ENCODE results near the gene SLC27A4.

Gene SLC27A4

DNA sequence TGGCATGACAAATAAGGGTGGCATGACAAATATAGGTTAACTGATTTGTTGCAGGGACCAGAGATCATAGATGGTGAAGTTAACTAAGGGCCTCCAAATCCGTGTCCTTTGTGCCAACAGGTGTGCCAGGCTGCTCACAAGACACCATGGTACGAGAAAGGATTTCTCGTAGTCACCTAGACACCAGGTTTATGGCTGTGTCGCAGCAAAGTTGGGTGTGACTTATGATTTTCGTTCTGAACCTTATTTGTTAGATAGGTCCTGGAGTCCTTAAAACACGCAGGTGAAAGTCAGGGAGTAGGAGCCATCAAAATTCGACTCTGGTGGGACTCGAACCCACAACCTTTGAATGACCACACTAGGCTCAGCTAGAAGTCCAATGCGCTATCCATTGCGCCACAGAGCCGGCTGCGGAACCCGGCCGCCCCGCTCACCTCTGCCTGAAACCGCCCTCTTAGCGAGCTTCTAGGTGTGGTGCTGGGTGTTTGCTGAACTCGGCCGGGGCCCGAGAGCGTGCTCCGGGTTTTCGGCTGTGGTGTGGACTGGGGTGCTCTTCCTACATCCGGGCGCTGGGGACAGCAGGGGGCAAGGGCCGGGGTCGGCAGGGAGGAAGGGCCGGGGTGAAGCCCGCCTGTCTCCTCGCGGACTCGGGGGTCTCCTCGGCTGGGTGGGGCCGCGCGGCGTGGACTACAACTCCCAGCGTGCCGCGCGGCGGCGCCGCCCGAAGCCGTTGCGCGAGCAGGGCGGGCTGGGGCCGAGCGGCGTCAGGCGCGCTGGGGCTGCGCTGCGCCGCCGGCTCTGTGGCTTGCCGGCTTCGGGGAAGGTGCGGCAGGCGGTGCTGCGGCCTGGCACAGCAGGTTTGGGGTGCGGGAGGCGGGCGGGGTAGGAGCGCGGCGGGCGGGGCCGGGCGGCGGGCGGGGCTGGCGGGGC lies at the start of gene SLC27A4:
SLC27A4 (plus strand) TSS at position 767 of the 930 bp plus-strand sequence. CDS start 2,606 bp downstream, outside the sequence.
- peak; percentile 70 to 84 for DNase-seq

- no peak for DNase-seq
These were observed 48.3 kb upstream of the SLC27A4 start for GRCh38 chr9:128292009-128292408.

GRCh38 chr9:128293091-128293490 lies 47.2 kb upstream of the SLC27A4 start:
- DNase-seq: no peak

- DNase-seq: no peak
These were observed 46.2 kb upstream of the SLC27A4 start for GRCh38 chr9:128294142-128294541.

- DNase-seq: no peak
These were observed 43.7 kb upstream of the SLC27A4 start for GRCh38 chr9:128296340-128297220.

GRCh38 chr9:128297221-128297773 lies 43.0 kb upstream of the SLC27A4 start:
- no peak for DNase-seq

- DNase-seq: no peak
These were observed 41.5 kb upstream of the SLC27A4 start for GRCh38 chr9:128298535-128299482.

DNA sequence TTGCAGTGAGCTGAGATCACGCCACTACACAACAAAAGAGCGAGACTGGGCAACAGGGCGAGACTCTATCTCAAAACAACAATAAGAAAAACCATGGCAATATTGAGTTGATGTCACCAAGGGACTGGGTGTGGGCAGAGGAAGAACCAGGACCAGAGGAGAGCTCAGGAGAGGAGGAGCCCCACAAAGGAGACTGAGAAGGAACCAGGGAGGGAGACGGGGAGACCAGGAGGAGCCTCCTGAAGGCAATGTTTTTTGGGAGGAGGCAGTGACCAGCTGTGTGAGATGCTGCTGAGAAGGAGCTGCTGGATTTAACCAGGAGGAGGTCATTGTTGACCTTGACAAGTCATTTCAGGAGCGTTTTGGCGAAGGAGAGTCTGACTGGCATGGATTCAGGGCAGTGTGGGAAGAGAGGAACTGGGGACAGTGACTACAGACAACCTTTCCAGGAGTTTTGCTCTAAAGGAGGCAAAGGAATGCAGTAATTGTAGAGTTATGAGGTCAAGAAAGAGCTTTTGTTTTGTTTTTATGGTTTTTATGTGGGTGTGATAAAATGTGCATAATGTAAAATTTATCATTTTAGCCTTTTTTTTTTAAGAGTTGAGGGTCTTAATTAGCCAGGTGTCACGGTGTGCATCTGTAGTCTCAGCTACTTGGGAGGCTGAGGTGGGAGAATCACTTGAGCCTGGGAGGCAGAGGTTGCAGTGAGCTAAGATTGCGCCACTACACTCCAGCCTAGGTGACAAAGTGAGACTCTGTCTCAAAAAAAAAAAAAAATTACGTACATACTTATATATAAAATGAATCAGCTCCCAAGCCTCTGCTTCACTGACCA lies 36.0 kb upstream of the SLC27A4 start:
- DNase-seq: no peak

DNA sequence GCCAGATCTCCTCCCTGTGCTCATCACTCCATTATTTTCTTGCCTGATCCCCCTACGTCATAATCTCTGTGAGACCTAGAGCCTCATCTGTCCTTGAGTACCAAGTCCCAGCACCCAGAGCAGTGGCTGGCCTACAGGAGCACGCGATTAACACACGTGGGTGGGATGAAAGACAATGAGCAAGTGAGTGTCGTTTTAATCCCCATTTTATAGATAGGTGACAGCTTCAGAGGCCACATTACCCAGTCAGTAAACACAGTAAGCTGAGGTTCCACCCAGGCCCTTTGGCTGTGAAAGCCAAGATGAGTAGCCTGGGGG lies 35.4 kb upstream of the SLC27A4 start:
- peak; percentile 23 to 30 for DNase-seq

GRCh38 chr9:128309551-128309950 lies 30.8 kb upstream of the SLC27A4 start:
- DNase-seq: no peak

DNA sequence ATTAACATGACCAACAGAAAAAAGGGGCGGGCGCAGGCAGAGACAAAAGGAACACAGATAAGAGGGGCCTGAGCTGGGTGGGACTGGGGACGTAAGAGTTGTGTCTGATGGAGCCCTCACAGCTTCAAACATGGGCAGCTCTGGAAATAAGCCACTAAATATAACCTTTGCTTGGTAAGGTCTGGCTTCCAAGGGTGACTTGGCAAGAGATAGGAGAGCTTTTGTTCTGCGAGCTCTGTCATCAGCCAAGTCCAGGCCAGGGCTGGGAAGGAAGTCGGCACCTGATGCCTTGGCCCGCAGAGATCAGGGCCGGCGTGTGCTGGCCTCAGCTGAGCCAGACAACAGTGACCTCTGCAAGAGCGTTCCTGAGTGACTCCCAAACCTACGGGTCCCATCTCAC lies 29.9 kb upstream of the SLC27A4 start:
- DNase-seq: no peak

DNA sequence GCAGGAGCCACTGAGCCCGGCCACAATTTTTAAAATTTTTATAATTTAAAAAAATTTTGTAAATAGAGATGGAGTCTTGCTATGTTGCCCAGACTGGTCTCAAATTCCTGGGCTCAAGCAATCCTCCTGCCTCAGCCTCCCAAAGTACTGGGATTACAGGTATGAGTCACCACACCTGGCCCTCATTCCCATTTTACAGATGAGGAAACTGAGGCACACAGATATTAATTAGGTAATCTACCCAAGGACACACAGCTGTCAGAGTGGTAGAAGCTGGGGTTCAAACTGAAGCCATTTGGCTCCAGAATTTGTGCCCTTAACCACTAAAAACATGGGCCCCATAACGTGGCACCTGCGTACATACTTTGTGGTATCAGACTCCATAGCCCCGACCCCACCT lies 25.6 kb upstream of the SLC27A4 start:
- no peak for DNase-seq

GRCh38 chr9:128316421-128316820 lies 23.9 kb upstream of the SLC27A4 start:
- no peak for DNase-seq

DNA sequence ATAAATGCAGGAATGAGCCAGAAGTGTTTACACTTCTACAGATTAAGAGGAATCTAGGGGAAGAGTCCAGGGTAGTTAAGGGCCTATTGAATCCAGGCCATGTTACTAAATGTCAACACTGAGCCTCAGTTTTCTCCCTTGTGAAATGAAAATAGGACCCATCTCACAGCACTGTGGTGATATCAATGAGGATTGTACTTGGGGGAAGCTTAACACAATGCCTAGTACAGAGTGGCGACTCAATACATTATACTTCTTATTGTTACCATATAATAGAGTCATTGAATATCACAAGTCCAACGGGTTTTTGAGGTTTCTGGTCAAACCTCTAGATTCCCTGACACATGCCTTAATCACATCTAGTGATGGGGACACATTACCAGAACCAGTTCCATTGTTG lies 22.7 kb upstream of the SLC27A4 start:
- no peak for DNase-seq

DNA sequence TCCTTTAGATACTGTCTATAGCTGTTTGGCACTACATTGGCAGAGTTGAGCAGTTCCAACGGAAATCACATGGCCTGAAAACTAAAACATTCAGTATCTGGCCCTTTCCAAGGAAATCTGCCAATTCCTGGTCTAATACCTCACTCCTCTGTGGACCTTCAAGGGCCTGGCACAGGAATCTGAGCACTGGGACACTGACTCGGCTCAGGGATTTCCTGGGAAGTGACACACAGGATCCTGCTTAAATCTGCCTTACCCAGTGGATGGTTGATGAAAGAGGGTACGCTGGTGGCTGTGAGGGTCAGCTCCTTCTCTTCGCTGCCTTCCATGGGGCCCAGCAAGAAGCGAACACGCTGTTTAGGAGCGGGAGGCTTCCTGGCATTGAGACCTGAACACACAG lies 19.0 kb upstream of the SLC27A4 start:
- DNase-seq: no peak

- DNase-seq: no peak
These were observed 18.4 kb upstream of the SLC27A4 start for GRCh38 chr9:128321879-128322403.

DNA sequence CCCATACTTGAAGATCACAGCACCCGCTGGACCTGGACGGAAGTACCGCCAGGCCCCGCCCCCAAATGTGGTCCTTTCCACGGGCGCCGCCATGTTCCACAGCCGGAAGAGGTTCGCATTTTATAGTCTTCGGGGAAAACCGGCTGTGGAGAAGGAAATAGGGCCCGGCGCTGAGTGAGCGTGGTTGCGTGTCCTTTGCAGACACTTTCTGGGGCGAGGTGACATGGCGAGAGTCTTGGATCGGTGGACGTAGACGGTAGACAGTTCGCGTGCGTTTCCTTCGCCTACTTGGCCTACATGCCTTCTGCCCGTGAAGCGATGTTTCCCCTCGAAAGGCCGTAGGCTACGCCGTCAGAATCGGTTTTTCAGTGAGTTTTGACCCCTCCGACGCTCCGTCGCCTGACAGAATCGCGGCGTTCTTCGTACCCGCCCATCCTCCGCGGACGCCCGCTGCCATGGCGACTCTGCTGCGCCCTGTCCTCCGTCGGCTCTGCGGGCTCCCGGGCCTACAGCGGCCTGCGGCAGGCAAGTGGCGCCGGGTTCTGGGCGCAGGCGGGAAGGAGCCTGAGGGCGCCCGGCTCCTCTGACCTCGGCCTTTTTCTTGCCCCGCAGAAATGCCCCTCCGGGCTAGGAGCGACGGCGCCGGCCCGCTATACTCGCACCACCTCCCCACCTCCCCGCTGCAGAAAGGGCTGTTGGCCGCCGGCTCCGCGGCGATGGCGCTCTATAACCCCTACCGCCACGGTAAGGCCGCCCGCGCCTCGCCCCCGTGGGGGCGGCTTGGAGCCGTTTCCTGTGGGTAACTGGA lies 17.7 kb upstream of the SLC27A4 start, which contains the start of the genes COQ4 and TRUB2:
COQ4 (plus strand) TSS at position 436 of the 808 bp plus-strand sequence; CDS start at position 456, 20 bp downstream.
TRUB2 (minus strand) TSS at position 44 of the 808 bp plus-strand sequence; CDS start at position 5, 39 bp downstream.
- DNase-seq: peak; percentile 96 to 97

GRCh38 chr9:128323212-128323730 lies 17.1 kb upstream of the SLC27A4 start:
- no peak for DNase-seq

- no peak for DNase-seq
These were observed 16.5 kb upstream of the SLC27A4 start for GRCh38 chr9:128323791-128324190.

- DNase-seq: no peak
These were observed 15.9 kb upstream of the SLC27A4 start for GRCh38 chr9:128324401-128324800.
